K562 (cell line): Measurements from ENCODE around the gene BMI1. TPM values are rescaled to one million over a fixed set of nuclear protein-coding genes. Genes with fewer than 3 reads are reported as not detected.

Experiments
- ARID1B ChIP-seq: fragments of 450-650 bp; IDR thresholded peaks from 2 replicates; pipeline ENCODE4 v1.6.1; 2016; ENCODE audit warnings: antibody characterized with exemption, mild to moderate bottlenecking, inconsistent platforms
- HMG20B ChIP-seq: fragments of 250-450 bp; sonication (Bioruptor Pico); IDR thresholded peaks from 2 replicates; pipeline ENCODE4 v1.5.0; 2021; ENCODE audit warnings: mild to moderate bottlenecking
- MCM5 ChIP-seq: fragments of 450-650 bp; IDR thresholded peaks from 2 replicates; pipeline ENCODE4 v1.6.1; 2016; ENCODE audit warnings: low read depth
- NELFE ChIP-seq: IDR thresholded peaks from 2 replicates; pipeline ENCODE4 v1.6.1; 2011; ENCODE audit warnings: mild to moderate bottlenecking; ENCODE audit not compliant: insufficient read depth, insufficient read length
- RBM14 ChIP-seq: fragments of 200-400 bp; formaldehyde crosslinking; IDR thresholded peaks from 2 replicates; pipeline ENCODE4 v1.6.1; 2018; ENCODE audit warnings: low read depth, mild to moderate bottlenecking, low read length, moderate library complexity, borderline replicate concordance; ENCODE audit not compliant: insufficient read depth
- RBM34 ChIP-seq: fragments of 200-400 bp; formaldehyde crosslinking; IDR thresholded peaks from 2 replicates; pipeline ENCODE4 v1.6.1; 2018; ENCODE audit warnings: low read length, borderline replicate concordance; ENCODE audit not compliant: insufficient read depth
- SMARCB1 ChIP-seq: IDR thresholded peaks from 2 replicates; pipeline ENCODE4 v1.6.1; 2011; ENCODE audit warnings: improper control_type of control experiment, low read depth; ENCODE audit not compliant: insufficient read length
- SMARCC2 ChIP-seq: fragments of 450-650 bp; IDR thresholded peaks from 2 replicates; pipeline ENCODE4 v1.6.1; 2017; ENCODE audit warnings: antibody characterized with exemption, moderate library complexity, mild to moderate bottlenecking, low read depth
- ZNF239 ChIP-seq: fragments of 250-450 bp; sonication (Bioruptor Pico); IDR thresholded peaks from 2 replicates; pipeline ENCODE4 v1.4.0; 2020; ENCODE audit warnings: mild to moderate bottlenecking
- polyA plus RNA-seq, 8 experiments: library from polyadenylated mRNA; depleted of rRNA in 4 of 8; stranded (reverse) in 5 of 8; unstranded in 3 of 8; fragments of >200 nt; fragmentation: Nextera tagmentation in 2 of 8; fragmentation: Illumina TruSeq in 1 of 8; extraction: Ambion mirVana in 2 of 8; extraction: Trizol in 1 of 8; gene quantifications; 2 replicates each; pipeline versions ENCODE4 v1.2.1 to v1.2.3, GENCODE V29; 2011 to 2014; ENCODE audit warnings: inconsistent platforms in 1 of 8, missing spikeins in 1 of 8
- total RNA-seq, 7 experiments: library from RNA; depleted of rRNA in 6 of 7; stranded (reverse); fragments of >200 nt in 6 of 7; fragmentation: Illumina TruSeq in 2 of 7; extraction: Trizol in 2 of 7; gene quantifications; 2 replicates each; pipeline versions ENCODE4 v1.2.1 to v1.2.3, GENCODE V29; 2011 to 2021; ENCODE audit warnings: low replicate concordance in 1 of 7
- TF ChIP-seq, protein P1 (sequence below): sonication (generic); formaldehyde crosslinking; IDR thresholded peaks from 2 replicates; pipeline ENCODE4 v1.8.1; 2023; ENCODE audit warnings: mild to moderate bottlenecking, missing genetic modification reagents, moderate library complexity
- TF ChIP-seq, protein P2 (sequence below): sonication (generic); formaldehyde crosslinking; IDR thresholded peaks from 2 replicates; pipeline ENCODE4 v1.8.1; 2023; ENCODE audit warnings: mild to moderate bottlenecking, missing genetic modification reagents

Gene BMI1
- total and polyA plus RNA-seq, 9 of the 15 experiments (the other 6 are each of a cell fraction or from before 2014, with no cell fraction given): 21.4 to 103 (median 70.8) TPM

DNA sequence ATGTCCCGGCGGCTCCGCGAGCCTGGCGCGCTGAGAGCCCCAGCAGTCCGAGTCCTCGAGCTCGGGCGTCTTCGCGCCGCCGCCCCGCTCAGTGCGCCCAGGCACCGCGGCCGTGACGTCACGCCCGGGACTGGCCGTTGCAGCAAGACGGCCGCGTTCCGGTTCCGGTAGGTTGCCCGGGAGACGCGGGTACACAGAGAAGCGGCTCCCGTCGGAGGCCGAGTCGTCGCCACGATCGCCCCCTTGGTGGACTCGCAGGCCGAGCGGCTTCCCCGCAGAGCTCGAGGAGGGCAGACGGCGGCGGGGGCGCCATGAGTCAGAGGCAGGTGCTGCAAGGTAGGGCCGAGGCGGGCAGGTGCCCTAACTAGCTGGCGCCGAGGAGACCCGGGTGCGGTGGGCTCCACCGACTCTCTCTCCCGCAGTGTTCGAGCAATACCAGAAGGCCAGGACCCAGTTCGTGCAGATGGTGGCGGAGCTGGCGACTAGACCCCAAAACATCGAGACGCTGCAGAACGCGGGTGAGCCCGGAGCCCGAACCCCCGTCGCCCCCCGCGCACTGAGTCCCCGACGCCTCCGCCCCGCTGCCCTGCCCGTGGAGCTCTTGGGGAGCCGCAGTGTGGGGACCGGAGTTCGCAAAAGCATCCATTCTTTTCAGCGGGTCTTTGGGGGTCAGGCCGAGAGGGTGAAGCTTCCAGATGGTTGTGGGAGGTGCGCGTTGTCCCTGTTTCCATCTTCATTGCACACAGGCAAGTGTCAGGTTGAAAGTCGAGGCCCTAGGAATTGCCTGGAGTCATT, 24.6 kb downstream of the BMI1 start, which contains the start of gene SPAG6 (continued):
- TF ChIP-seq MCM5: no peak
- no peak for TF ChIP-seq SMARCB1
- TF ChIP-seq NELFE: no peak
- 0 out of 2 replicates have a peak, but pooled peaks have one; percentile 54 for TF ChIP-seq RBM14
- no peak for TF ChIP-seq RBM34
- TF ChIP-seq, protein P1, sequence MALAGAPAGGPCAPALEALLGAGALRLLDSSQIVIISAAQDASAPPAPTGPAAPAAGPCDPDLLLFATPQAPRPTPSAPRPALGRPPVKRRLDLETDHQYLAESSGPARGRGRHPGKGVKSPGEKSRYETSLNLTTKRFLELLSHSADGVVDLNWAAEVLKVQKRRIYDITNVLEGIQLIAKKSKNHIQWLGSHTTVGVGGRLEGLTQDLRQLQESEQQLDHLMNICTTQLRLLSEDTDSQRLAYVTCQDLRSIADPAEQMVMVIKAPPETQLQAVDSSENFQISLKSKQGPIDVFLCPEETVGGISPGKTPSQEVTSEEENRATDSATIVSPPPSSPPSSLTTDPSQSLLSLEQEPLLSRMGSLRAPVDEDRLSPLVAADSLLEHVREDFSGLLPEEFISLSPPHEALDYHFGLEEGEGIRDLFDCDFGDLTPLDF (CRISPR knock-in tag): no peak
- TF ChIP-seq, protein P2, sequence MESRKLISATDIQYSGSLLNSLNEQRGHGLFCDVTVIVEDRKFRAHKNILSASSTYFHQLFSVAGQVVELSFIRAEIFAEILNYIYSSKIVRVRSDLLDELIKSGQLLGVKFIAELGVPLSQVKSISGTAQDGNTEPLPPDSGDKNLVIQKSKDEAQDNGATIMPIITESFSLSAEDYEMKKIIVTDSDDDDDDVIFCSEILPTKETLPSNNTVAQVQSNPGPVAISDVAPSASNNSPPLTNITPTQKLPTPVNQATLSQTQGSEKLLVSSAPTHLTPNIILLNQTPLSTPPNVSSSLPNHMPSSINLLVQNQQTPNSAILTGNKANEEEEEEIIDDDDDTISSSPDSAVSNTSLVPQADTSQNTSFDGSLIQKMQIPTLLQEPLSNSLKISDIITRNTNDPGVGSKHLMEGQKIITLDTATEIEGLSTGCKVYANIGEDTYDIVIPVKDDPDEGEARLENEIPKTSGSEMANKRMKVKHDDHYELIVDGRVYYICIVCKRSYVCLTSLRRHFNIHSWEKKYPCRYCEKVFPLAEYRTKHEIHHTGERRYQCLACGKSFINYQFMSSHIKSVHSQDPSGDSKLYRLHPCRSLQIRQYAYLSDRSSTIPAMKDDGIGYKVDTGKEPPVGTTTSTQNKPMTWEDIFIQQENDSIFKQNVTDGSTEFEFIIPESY: 0 out of 2 replicates have a peak, but pooled peaks have one; percentile 10
- TF ChIP-seq ZNF239 (CRISPR knock-in tag): no peak
- TF ChIP-seq HMG20B (CRISPR knock-in tag): no peak
- TF ChIP-seq ARID1B: no peak
- TF ChIP-seq SMARCC2: no peak
